ENCODE data around the gene CHTF18. TPM values are rescaled to one million over a fixed set of nuclear protein-coding genes. Genes with fewer than 3 reads are reported as not detected.
A peak's percentile ranks its signal among the peaks of the same experiment; 100 is the strongest.

Gene CHTF18
- total and polyA plus RNA-seq, 2 experiments from 2014 or later: 9.7 to 18.1 TPM

GRCh38 chr16:805474-805873 lies 17.1 kb downstream of the CHTF18 start:
- Histone ChIP-seq H3K27ac (no peak overlapping the region), H2AFZ (no peak overlapping the region), H3K9me3 (ENCODE audit: low read depth) (no peaks in the 10 kb centered on the region), H3K4me1 (ENCODE audit: insufficient read depth) (peaks cover under 1% of the 10 kb centered on the region), H3K4me2 (no peak overlapping the region), H3K4me3 (no peak overlapping the region), H3K79me2 (peaks cover 10% of the 10 kb centered on the region), H4K20me1 (ENCODE audit: insufficient read depth, poor library complexity, severe bottlenecking) (no peaks in the 10 kb centered on the region), H3K27me3 (peaks cover 36% of the 10 kb centered on the region), H3K36me3 (replicated peaks; ENCODE audit: insufficient read depth, low read depth) (no peaks in the 10 kb centered on the region), H3K9me2 (replicated peaks; ENCODE audit: insufficient read depth) (no peaks in the 10 kb centered on the region)
- 92% methylated on average over 15 of the region's 17 CpGs for WGBS (ENCODE audit: low lambda C conversion rate, missing lambda C conversion rate)
- no peak for DNase-seq (ENCODE audit: low spot score)
- TF ChIP-seq, protein P1, sequence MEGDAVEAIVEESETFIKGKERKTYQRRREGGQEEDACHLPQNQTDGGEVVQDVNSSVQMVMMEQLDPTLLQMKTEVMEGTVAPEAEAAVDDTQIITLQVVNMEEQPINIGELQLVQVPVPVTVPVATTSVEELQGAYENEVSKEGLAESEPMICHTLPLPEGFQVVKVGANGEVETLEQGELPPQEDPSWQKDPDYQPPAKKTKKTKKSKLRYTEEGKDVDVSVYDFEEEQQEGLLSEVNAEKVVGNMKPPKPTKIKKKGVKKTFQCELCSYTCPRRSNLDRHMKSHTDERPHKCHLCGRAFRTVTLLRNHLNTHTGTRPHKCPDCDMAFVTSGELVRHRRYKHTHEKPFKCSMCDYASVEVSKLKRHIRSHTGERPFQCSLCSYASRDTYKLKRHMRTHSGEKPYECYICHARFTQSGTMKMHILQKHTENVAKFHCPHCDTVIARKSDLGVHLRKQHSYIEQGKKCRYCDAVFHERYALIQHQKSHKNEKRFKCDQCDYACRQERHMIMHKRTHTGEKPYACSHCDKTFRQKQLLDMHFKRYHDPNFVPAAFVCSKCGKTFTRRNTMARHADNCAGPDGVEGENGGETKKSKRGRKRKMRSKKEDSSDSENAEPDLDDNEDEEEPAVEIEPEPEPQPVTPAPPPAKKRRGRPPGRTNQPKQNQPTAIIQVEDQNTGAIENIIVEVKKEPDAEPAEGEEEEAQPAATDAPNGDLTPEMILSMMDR (IDR thresholded peaks at IDR 0.05; ENCODE audit: poor library complexity): no peak
- TF ChIP-seq EZH2phosphoT487 (IDR thresholded peaks at IDR 0.05; ENCODE audit: low read depth, severe bottlenecking, unreplicated experiment) (no peak), EZH2 (IDR thresholded peaks at IDR 0.05; ENCODE audit: borderline replicate concordance) (no peak)

DNA sequence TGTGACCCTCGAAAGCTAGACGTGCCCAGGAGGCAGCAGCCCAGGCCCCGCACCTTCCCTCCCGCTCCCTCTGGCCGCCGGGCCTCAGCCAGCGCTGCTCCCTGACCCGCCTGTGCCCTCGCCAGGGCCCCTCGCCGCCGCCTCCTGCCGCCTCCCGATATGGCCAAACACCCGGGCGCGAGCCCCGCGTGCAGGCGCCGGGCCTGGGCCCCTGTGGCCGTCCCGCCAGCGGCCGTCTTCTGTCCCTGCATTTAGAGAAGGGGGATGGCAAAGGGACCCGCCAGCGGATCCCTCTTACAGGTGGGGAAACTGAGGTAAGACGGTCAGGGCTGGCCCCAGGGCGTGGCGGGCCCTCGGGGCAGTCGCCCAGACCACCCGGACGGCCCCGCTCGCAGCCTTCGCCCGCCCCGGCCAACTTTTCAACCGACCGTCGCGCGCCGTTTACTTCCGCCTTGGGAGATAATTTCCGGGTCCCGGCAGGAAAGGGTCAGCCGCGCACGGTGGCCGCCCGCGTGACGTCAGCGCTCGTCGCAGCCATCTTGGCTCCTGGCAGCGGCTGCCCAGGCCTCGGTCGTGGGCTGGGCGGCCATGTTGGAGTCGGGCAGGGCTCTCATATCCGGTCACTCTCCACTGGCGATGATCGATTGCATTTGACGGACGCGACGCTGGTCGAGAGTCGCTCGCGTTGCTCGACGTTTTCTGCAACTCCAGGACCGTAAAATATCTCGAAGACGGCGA lies 19.1 kb downstream of the CHTF18 start:
- Histone ChIP-seq H3K9me3 (ENCODE audit: low read depth) (no peaks in the 10 kb centered on the region), H3K27ac (peak overlapping the region; percentile 96), H3K4me2 (peak overlapping the region; percentile 98), H3K79me2 (peaks cover 10% of the 10 kb centered on the region), H3K36me3 (replicated peaks; ENCODE audit: insufficient read depth, low read depth) (no peaks in the 10 kb centered on the region), H3K4me1 (ENCODE audit: insufficient read depth) (no peaks in the 10 kb centered on the region), H3K9me2 (replicated peaks; ENCODE audit: insufficient read depth) (no peaks in the 10 kb centered on the region), H4K20me1 (ENCODE audit: insufficient read depth, poor library complexity, severe bottlenecking) (no peaks in the 10 kb centered on the region), H2AFZ (peak overlapping the region; percentile 78), H3K4me3 (peak overlapping the region; percentile 62), H3K27me3 (peaks cover 16% of the 10 kb centered on the region)
- DNase-seq (ENCODE audit: low spot score): peak; percentile 97
- TF ChIP-seq, protein P1 (IDR thresholded peaks at IDR 0.05; ENCODE audit: poor library complexity): no peak
- no peak for TF ChIP-seq EZH2phosphoT487 (IDR thresholded peaks at IDR 0.05; ENCODE audit: low read depth, severe bottlenecking, unreplicated experiment)
- TF ChIP-seq EZH2 (IDR thresholded peaks at IDR 0.05; ENCODE audit: borderline replicate concordance): no peak
- WGBS (ENCODE audit: low lambda C conversion rate, missing lambda C conversion rate): 2% methylated on average over 79 of the region's 80 CpGs

DNA sequence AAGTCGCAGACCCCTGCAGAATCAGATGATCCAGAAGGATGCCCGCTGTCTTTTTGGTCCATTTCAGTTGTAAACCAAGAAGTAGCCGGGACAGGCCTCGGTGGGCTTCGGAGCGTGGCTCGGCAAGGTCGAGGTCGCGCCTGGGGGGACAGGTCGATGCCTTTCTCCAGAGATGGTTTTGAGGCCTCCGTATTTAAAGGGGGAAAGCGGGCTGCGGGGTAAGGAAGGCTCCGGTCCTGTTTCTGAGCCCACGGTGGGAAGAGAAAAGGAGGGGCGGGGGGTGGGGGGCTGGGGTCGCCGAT lies 19.6 kb downstream of the CHTF18 start:
- Histone ChIP-seq H3K4me2 (peak overlapping the region; percentile 84), H4K20me1 (ENCODE audit: insufficient read depth, poor library complexity, severe bottlenecking) (no peaks in the 10 kb centered on the region), H3K27ac (no peak overlapping the region), H3K36me3 (replicated peaks; ENCODE audit: insufficient read depth, low read depth) (no peaks in the 10 kb centered on the region), H2AFZ (peak overlapping the region; percentile 78), H3K79me2 (peaks cover 10% of the 10 kb centered on the region), H3K9me2 (replicated peaks; ENCODE audit: insufficient read depth) (no peaks in the 10 kb centered on the region), H3K27me3 (peaks cover 13% of the 10 kb centered on the region), H3K4me1 (ENCODE audit: insufficient read depth) (no peaks in the 10 kb centered on the region), H3K9me3 (ENCODE audit: low read depth) (no peaks in the 10 kb centered on the region), H3K4me3 (peak overlapping the region; percentile 58)
- TF ChIP-seq, protein P1 (IDR thresholded peaks at IDR 0.05; ENCODE audit: poor library complexity): no peak
- no peak for TF ChIP-seq EZH2phosphoT487 (IDR thresholded peaks at IDR 0.05; ENCODE audit: low read depth, severe bottlenecking, unreplicated experiment)
- no peak for DNase-seq (ENCODE audit: low spot score)
- 26% methylated on average over 16 of the region's 19 CpGs for WGBS (ENCODE audit: low lambda C conversion rate, missing lambda C conversion rate)
